Measurements from ENCODE around the gene TGM3. TPM values are rescaled to one million over a fixed set of nuclear protein-coding genes. Genes with fewer than 3 reads are reported as not detected.

Gene TGM3, protein sequence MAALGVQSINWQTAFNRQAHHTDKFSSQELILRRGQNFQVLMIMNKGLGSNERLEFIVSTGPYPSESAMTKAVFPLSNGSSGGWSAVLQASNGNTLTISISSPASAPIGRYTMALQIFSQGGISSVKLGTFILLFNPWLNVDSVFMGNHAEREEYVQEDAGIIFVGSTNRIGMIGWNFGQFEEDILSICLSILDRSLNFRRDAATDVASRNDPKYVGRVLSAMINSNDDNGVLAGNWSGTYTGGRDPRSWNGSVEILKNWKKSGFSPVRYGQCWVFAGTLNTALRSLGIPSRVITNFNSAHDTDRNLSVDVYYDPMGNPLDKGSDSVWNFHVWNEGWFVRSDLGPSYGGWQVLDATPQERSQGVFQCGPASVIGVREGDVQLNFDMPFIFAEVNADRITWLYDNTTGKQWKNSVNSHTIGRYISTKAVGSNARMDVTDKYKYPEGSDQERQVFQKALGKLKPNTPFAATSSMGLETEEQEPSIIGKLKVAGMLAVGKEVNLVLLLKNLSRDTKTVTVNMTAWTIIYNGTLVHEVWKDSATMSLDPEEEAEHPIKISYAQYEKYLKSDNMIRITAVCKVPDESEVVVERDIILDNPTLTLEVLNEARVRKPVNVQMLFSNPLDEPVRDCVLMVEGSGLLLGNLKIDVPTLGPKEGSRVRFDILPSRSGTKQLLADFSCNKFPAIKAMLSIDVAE
- 1.4 and 1.5 TPM in 2 replicates for total RNA-seq (ENCODE audit: low replicate concordance)
- long read RNA-seq, partial matches to known transcripts, result 1 of 6 reads
- long read RNA-seq, other reads (novel, unspliced or antisense), result 1 of 6 reads

GRCh38 chr20:2295886-2296515 lies at the start of gene TGM3:
TSS of gene TGM3 (plus strand) at chr20:2296001. CDS start at chr20:2296064, 63 bp downstream.
- H3K4me3 Mint-ChIP-seq, result no peak within 1 kb of the TSS
- peaks cover 28% of the 10 kb centered on the region for H3K4me1 Mint-ChIP-seq (ENCODE audit: unreplicated experiment)
- DNase-seq (ENCODE audit: extremely low spot score, unreplicated experiment), result no peak
- H3K36me3 Mint-ChIP-seq, result no peaks in the 10 kb centered on the region
- no peak within 1 kb of the TSS for H3K27ac Mint-ChIP-seq
- H3K27me3 Mint-ChIP-seq, result peaks cover 51% of the 10 kb centered on the region
- TF ChIP-seq CTCF (conservative IDR thresholded peaks at IDR 0.05), result no peak
- H3K9me3 Mint-ChIP-seq, result peaks cover 4% of the 10 kb centered on the region

DNA sequence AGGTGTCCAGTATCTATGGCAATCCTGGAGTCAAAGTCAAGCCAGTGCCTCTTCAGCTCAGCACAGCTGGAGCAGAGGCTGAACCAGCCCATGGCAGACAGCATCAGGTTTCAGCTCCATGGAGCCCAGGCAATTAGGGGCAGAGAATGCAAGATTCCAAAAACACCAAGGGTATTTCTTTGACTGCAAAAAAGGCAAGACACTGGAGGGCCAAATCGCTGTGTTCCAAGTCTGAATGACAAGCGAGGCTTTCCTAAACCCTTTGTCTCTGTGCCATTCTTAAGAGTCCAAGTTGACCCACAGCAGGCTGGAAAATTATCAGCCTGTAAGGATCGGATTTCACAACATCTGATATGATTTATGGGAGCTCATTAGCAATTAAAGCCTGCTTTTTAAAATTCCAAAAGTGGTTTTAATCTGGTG lies 49.7 kb upstream of the TGM3 start:
- Mint-ChIP-seq H3K4me3 (peak overlapping the region; percentile 44), H3K27me3 (no peaks in the 10 kb centered on the region)

DNA sequence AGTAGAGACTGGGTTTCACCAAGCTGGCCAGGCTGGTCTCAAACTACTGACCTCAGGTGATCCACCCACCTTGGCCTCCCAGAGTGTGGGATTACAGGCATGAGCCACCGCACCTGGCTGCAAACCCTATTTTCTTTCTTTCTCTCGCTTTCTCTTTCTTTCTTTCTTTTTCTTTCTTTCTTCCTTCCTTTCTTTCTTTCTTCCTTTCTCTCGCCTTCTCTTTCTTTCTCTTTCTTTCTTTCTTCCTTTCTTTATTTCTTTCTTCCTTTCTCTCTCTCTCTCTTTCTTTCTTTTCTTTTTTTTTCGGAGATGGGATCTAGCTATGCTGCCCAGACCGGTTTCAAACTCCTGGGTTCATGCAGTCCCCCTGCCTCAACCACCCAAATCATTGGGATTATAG lies 47.0 kb upstream of the TGM3 start:
- Mint-ChIP-seq H3K27me3 (peaks cover 3% of the 10 kb centered on the region), H3K4me1 (ENCODE audit: unreplicated experiment) (peaks cover 20% of the 10 kb centered on the region), H3K27ac (no peak overlapping the region), H3K4me3 (no peak overlapping the region), H3K9me3 (no peaks in the 10 kb centered on the region), H3K36me3 (no peaks in the 10 kb centered on the region)
- TF ChIP-seq CTCF (conservative IDR thresholded peaks at IDR 0.05), result no peak
- no peak for DNase-seq (ENCODE audit: extremely low spot score, unreplicated experiment)

More for the DNA sequence above, 49.7 kb upstream of the TGM3 start:
- H3K27ac Mint-ChIP-seq, result peak overlapping the region; percentile 53
- DNase-seq (ENCODE audit: extremely low spot score, unreplicated experiment), result no peak
- H3K4me1 Mint-ChIP-seq (ENCODE audit: unreplicated experiment), result peaks cover 20% of the 10 kb centered on the region
- no peak for TF ChIP-seq CTCF (conservative IDR thresholded peaks at IDR 0.05)
- no peaks in the 10 kb centered on the region for H3K36me3 Mint-ChIP-seq
- no peaks in the 10 kb centered on the region for H3K9me3 Mint-ChIP-seq

GRCh38 chr20:2249935-2250334 lies 45.9 kb upstream of the TGM3 start:
- H3K27ac Mint-ChIP-seq, result no peak overlapping the region
- no peak for DNase-seq (ENCODE audit: extremely low spot score, unreplicated experiment)
- peaks cover 3% of the 10 kb centered on the region for H3K27me3 Mint-ChIP-seq
- no peaks in the 10 kb centered on the region for H3K9me3 Mint-ChIP-seq
- TF ChIP-seq CTCF (conservative IDR thresholded peaks at IDR 0.05), result no peak
- peaks cover 19% of the 10 kb centered on the region for H3K4me1 Mint-ChIP-seq (ENCODE audit: unreplicated experiment)
- no peaks in the 10 kb centered on the region for H3K36me3 Mint-ChIP-seq
- no peak overlapping the region for H3K4me3 Mint-ChIP-seq

DNA sequence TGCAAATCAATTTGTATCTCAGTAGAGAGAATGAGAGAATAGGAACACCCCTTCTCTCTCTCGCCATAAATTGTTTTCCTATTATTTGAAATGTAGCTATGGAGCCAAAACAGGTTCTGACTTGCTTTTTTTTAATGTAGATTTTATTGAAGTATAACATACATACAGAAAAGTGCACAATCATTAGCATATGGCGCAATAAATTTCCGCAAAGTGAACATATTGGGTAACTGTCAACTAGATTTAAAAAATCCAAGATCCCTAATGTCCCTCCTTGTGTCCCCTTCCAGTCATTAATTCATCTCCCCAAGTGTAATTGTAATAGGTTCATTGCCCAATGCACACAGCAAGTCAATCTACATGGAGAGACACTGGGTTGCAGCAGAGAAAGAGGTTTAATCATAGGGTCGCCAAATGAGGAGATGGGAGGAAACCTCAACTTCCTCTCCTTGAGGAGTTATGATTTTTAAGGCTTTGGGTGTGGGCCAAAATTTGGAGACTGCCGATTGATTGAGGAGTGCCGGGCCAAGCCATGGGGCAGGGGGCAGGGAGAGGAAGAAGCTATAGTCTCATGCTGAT lies 43.3 kb upstream of the TGM3 start:
- Mint-ChIP-seq H3K27me3 (peaks cover 3% of the 10 kb centered on the region), H3K27ac (no peak overlapping the region), H3K9me3 (no peaks in the 10 kb centered on the region), H3K4me3 (no peak overlapping the region), H3K4me1 (ENCODE audit: unreplicated experiment) (no peaks in the 10 kb centered on the region), H3K36me3 (no peaks in the 10 kb centered on the region)
- DNase-seq (ENCODE audit: extremely low spot score, unreplicated experiment), result no peak
- TF ChIP-seq CTCF (conservative IDR thresholded peaks at IDR 0.05), result no peak
